GM19438 (cell line): Measurements from ENCODE around the gene NAGS.
"Not testable (repeated sequence)": the region's sequence is repeated elsewhere in the genome, so short reads cannot be mapped to it uniquely, and the experiment has no call there.

ENCODE experiments used
- ATAC-seq: cut with Tn5 transposase; IDR thresholded peaks from one replicate; pipeline ENCODE4 v1.9.1; 2021; ENCODE audit warnings: low read depth; ENCODE audit not compliant: unreplicated experiment

NAGS gene

GRCh38 chr17:44004077-44004760 is at the start of gene NAGS:
Gene NAGS, plus strand, starts transcription at chr17:44004622. Its CDS starts 42 bp downstream, at chr17:44004664.
- ATAC-seq = no peak

DNA sequence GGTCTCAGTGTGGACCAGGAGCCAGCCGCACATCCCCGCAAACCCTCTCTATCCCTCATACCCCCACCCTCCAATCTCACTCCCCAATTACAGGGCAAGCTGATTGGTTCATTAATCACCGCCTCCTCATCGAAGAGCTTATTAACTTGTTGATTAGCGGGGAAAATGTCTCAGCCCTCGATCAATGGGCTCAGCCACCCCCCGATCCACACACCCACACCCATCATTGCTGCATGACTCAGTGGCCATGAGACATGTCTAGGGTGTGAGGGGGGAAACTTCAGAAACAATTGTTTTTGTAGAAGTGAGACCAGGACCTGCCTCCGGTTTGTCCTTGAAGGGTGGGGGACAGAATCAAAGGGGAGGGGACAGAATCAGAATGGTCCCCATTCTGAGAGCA is 48.2 kb upstream of the NAGS start:
- ATAC-seq = no peak

DNA sequence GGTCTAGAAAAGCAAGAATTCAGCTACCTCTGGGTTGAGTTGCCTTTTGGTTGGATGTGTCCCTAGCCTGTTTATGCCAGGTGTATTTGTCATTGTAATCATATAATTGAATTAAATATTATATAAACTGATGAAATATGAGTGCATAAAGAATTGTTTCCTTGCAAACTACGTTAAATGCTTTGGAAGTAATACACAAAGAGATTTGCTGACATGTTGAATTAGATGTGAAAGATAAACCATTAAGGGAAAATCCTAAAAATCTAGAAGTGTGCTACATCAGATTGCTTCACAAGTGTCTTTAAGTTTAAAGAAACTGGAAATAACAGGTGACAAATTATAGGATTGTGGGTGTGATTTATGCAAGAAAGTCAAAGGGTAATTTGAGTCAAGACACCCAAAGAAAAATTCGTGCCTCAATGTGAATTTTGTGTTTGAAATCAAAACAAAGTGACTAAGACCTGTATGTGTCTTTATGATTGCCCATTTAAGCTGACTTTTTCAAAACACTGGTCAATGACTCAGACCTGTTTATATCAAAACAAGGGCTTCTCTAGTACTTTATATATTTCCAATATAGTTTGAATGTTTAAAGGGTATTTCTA is 45.6 kb upstream of the NAGS start:
- no peak for ATAC-seq

DNA sequence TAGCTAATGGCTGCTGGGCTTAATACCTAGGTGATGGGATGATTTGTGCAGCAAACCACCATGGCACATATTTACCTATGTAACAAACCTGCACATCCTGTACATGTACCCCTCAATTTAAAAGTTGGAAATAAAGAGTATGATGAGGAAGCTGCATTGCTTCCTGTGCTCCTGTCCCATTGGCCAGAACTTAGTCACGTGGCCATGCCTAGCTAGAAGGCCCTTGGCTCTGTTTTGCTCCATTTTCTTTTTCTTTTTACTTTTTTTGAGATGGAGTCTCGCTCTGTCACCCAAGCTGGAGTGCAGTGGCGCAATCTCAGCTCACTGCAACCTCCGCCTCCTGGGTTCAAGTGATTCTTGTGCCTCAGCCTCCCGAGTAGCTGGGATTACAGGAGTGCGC is 43.1 kb upstream of the NAGS start:
- ATAC-seq = not testable (repeated sequence)

- no peak for ATAC-seq
Measured at GRCh38 chr17:43961954-43962353, 42.5 kb upstream of the NAGS start.

- no peak for ATAC-seq
Measured at GRCh38 chr17:43962479-43962878, 41.9 kb upstream of the NAGS start.

DNA sequence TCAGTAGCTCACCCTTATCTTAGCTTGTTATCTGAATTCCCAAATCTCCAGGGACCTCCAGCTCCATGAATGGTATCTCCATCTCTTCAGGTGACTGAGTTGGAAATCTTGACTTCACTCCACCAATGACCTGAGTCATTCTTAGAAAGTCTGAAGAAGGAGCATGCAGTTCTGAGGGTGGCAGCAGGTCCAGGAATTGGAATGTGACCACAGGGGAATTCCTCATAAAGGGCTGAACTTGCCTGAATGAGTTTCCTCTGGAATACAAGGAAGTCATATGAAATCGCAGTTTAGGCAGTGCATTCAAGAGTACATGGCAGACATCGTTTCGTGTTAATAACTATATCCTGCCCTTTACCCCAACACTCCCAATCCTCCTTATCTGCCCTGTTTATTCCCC is 38.1 kb upstream of the NAGS start:
- ATAC-seq = no peak

- ATAC-seq = no peak
Measured at GRCh38 chr17:43967251-43967875, 37.1 kb upstream of the NAGS start.

GRCh38 chr17:43970366-43970765 is 34.1 kb upstream of the NAGS start:
- no peak for ATAC-seq

DNA sequence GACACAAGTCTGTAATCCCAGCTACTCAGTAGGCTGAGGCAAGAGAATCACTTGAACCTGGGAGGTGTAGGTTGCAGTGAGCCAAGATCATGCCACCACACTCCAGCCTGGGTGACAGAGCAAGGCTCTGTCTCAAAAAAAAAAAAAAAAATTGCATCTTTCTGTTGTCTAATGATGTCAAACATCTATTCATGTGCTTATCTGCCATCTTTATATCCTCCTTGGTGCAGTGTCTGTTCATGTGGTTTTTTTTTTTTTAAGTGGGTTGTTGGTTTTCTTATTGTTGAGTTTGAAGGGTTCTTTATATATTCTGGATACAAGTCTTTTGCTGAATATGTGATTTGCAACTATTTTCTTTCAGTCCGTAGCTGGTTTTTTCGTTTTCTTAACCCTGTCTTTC is 33.0 kb upstream of the NAGS start:
- ATAC-seq = not testable (repeated sequence)

GRCh38 chr17:43972444-43973212 is 31.8 kb upstream of the NAGS start:
- ATAC-seq = not testable (repeated sequence)

DNA sequence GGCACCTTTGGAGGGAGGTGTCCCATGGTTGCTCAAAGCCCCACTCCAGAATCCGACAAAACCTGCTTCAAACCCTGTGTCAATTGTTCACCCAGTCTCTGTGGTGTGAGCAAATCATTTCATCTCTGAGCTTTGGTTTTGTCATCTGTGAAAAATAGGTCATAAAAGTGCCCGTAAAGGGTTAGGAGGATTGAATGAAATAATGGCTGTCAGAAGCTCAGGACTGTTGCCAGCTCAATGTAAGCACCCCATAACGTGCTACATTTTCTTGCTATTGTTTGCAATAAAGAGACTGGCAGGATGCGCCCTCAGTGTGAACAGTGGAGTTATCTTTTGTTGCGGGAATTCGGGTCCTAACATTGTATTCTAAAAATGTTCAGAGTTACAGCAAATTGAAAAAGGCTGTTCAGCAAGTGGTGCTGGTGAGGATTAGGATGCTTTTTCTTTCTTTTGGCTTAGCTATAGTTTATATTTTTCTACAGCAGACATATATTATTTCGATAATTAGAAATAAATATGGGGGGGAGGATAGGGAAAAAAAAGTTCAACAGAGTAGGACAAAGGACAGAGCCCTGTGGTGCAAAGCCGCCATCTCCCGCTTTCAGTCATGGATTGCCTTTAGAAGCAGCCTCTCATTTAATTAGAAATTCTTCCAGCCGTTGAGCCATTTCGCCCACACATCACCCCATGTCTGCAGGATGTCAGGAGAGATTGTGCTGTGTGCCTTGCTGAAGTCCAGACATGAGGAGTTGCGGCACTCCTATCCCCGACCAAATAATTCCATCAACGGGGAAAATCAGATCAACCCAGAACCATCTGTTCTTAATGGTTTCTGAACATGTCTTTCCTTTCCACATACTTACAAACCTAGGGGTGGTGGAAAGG is 29.8 kb upstream of the NAGS start:
- no peak for ATAC-seq

DNA sequence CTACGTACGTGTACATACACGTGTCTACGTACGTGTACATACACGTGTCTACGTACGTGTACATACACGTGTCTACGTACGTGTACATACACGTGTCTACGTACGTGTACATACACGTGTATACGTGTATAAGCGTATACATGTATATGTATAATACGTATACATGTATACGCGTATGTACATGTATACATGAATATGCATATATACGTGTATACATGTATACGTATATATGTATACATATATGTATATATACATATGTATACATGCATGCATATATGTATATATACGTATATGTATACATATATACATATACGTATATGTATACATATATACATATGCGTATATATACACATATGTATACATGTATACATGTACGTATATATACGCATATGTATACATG is 28.5 kb upstream of the NAGS start:
- ATAC-seq = no peak

- no peak for ATAC-seq
Measured at GRCh38 chr17:43976963-43977837, 27.2 kb upstream of the NAGS start.

GRCh38 chr17:43978078-43978477 is 26.3 kb upstream of the NAGS start:
- no peak for ATAC-seq

DNA sequence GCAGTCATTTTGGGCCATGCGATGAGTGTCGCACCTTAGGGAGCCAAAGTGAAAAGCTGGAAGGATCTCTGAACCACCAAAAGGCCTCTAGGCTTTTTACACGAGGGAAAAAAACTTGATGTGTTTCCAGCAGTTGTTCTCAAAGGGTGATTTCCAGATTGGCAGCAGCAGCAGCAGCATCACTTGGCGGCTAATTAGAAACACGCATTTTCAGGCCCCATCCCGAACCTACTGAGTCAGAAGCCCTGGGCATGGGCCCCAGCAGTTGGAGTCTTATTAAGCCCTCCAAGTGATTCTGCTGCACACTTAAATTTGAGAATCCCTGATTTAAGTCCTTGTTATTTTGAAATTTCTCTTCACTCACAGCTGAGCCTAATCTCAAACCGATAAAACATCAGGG is 25.4 kb upstream of the NAGS start:
- ATAC-seq = no peak

- no peak for ATAC-seq
Measured at GRCh38 chr17:43979671-43980070, 24.8 kb upstream of the NAGS start.

DNA sequence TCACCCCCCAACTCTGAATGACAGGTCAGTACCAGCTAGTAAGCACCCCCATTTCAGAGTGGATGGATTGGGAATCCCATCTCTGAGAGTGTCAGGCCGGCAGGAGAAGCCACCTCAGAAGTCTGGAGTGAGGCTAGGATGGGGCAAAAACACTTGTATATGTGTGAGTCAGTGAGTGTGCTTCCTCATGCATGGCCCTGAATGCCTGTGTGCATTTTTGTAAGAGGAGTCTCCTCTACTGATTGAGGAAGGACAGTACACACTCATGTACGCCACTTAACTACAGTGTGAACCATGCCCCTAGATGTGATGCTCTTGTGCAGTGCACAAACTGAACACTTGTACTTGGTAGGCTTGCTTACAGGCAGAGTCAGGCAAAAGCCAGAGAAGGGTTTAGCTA is 22.3 kb upstream of the NAGS start:
- no peak for ATAC-seq

- ATAC-seq = no peak
Measured at GRCh38 chr17:43983196-43983514, 21.3 kb upstream of the NAGS start.
